Fibroblast of lung (primary cell): ENCODE results near the gene PIK3R1. TPM values are rescaled to one million over a fixed set of nuclear protein-coding genes. Genes with fewer than 3 reads are reported as not detected.

Experiments used
- DNase-seq, 2 donors: peaks; one replicate each; pipeline versions ENCODE4 v3.0.0 to v3.0.0-alpha.2; 2010; ENCODE audit warnings: low read depth in 2 of 2
- H2AFZ ChIP-seq: 2 replicates; pipeline ENCODE4 v1.5.1; 2012; ENCODE audit warnings: low read length, control low read depth, inconsistent platforms
- H3K27ac ChIP-seq: 2 replicates; pipeline ENCODE4 v1.5.1; 2011; ENCODE audit warnings: low read length, control low read depth; ENCODE audit not compliant: insufficient read depth
- H3K27me3 ChIP-seq: 2 replicates; pipeline ENCODE4 v1.5.1; 2011; ENCODE audit warnings: mild to moderate bottlenecking, low read length; ENCODE audit not compliant: control insufficient read depth, insufficient read depth
- H3K36me3 ChIP-seq: 2 replicates; pipeline ENCODE4 v1.5.1; 2011; ENCODE audit warnings: low read length; ENCODE audit not compliant: control insufficient read depth, insufficient read depth
- H3K4me1 ChIP-seq: 2 replicates; pipeline ENCODE4 v1.5.1; 2011; ENCODE audit warnings: low read length; ENCODE audit not compliant: control insufficient read depth, insufficient read depth; ENCODE audit errors: extremely low read depth
- H3K4me2 ChIP-seq: 2 replicates; pipeline ENCODE4 v1.5.1; 2011; ENCODE audit warnings: low read length, control low read depth; ENCODE audit not compliant: insufficient read depth; ENCODE audit errors: extremely low read depth
- H3K4me3 ChIP-seq, 4 experiments: fragments of 200-600 bp in 1 of 4; sonication (generic) in 1 of 4; replicated peaks in 1 of 4; 2 replicates each; pipeline ENCODE4 v1.5.1; 2011 to 2016; ENCODE audit warnings: low read length in 4 of 4, low read depth in 3 of 4, mild to moderate bottlenecking in 3 of 4, control low read depth in 2 of 4, inconsistent platforms in 1 of 4, mixed read lengths in 1 of 4; ENCODE audit not compliant: insufficient read depth in 1 of 4; ENCODE audit errors: control extremely low read depth in 1 of 4
- H3K79me2 ChIP-seq: 2 replicates; pipeline ENCODE4 v1.5.1; 2012; ENCODE audit warnings: mild to moderate bottlenecking, low read length, inconsistent platforms; ENCODE audit not compliant: control insufficient read depth, insufficient read depth
- H3K9ac ChIP-seq: 2 replicates; pipeline ENCODE4 v1.5.1; 2011; ENCODE audit warnings: mild to moderate bottlenecking, low read length, control low read depth; ENCODE audit not compliant: insufficient read depth
- H3K9me3 ChIP-seq: 2 replicates; pipeline ENCODE4 v1.5.1; 2012; ENCODE audit warnings: low read depth, low read length; ENCODE audit not compliant: control insufficient read depth, insufficient read depth
- H4K20me1 ChIP-seq: 2 replicates; pipeline ENCODE4 v1.5.1; 2011; ENCODE audit warnings: low read length; ENCODE audit not compliant: control insufficient read depth, insufficient read depth; ENCODE audit errors: extremely low read depth
- EZH2 ChIP-seq: IDR thresholded peaks from 2 replicates; pipeline ENCODE4 v1.5.1; 2012; ENCODE audit warnings: low read length, control low read depth, mild to moderate bottlenecking; ENCODE audit errors: missing control alignments
- polyA plus RNA-seq, 2 donors: library from polyadenylated mRNA; depleted of rRNA in 1 of 2; stranded (reverse) in 1 of 2; unstranded in 1 of 2; fragments of >200 nt; gene quantifications; 2 replicates each; pipeline ENCODE4 v1.2.1, GENCODE V29; 2011 to 2012; ENCODE audit warnings: missing spikeins in 1 of 2
- total RNA-seq: library from RNA; depleted of rRNA; stranded (reverse); fragments of >200 nt; gene quantifications from 2 replicates; pipeline ENCODE4 v1.2.1, GENCODE V29; 2014
- TF ChIP-seq, protein P1 (sequence below), 2 donors: IDR thresholded peaks in 1 of 2; conservative IDR thresholded peaks in 1 of 2; 1 replicate in 1 of 2; 2 replicates in 1 of 2; pipeline ENCODE4 v1.5.1; 2011 to 2012; ENCODE audit warnings: low read length in 2 of 2, control low read depth in 1 of 2, inconsistent platforms in 1 of 2, low read depth in 1 of 2, mild to moderate bottlenecking in 1 of 2

The PIK3R1 gene
- total and polyA plus RNA-seq, 2 donors (not counting 1 experiment from before 2014, with no cell fraction given) = 17.7 to 36.3 TPM

DNA sequence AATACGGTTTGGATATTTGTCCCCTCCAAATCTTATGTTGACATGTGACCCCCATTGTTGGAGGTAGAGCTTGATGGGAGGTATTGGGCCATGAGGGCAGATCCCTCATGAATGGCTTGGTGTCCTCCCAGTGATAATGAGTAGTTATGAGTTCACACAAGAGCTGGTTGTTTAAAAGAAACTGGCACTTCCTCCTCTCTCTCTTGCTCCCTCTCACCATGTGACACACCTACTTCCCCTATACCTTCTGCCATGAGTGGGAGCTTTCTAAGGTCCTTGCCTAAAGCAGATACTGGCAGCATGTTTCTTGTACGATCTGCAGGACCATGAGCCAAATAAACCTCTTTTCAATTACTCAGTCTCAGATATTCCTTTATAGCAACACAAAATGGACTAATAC is 132.0 kb downstream of the PIK3R1 start:
- DNase-seq = no peak
- Histone ChIP-seq H3K36me3 (no peaks in the 10 kb centered on the region), H2AFZ (no peak overlapping the region), H4K20me1 (no peaks in the 10 kb centered on the region), H3K27me3 (no peaks in the 10 kb centered on the region), H3K9me3 (no peaks in the 10 kb centered on the region), H3K27ac (no peak overlapping the region), H3K9ac (no peak overlapping the region), H3K79me2 (no peaks in the 10 kb centered on the region), H3K4me2 (no peak overlapping the region), H3K4me3 (no peak overlapping the region), H3K4me1 (no peaks in the 10 kb centered on the region)
- TF ChIP-seq, protein P1, sequence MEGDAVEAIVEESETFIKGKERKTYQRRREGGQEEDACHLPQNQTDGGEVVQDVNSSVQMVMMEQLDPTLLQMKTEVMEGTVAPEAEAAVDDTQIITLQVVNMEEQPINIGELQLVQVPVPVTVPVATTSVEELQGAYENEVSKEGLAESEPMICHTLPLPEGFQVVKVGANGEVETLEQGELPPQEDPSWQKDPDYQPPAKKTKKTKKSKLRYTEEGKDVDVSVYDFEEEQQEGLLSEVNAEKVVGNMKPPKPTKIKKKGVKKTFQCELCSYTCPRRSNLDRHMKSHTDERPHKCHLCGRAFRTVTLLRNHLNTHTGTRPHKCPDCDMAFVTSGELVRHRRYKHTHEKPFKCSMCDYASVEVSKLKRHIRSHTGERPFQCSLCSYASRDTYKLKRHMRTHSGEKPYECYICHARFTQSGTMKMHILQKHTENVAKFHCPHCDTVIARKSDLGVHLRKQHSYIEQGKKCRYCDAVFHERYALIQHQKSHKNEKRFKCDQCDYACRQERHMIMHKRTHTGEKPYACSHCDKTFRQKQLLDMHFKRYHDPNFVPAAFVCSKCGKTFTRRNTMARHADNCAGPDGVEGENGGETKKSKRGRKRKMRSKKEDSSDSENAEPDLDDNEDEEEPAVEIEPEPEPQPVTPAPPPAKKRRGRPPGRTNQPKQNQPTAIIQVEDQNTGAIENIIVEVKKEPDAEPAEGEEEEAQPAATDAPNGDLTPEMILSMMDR (conservative IDR thresholded peaks at IDR 0.05 in 1 of 2, IDR thresholded peaks at IDR 0.05 in 1 of 2; ENCODE audit: low read depth in 1 of 2, low read length in 2 of 2) = no peak
- no peak for TF ChIP-seq EZH2

DNA sequence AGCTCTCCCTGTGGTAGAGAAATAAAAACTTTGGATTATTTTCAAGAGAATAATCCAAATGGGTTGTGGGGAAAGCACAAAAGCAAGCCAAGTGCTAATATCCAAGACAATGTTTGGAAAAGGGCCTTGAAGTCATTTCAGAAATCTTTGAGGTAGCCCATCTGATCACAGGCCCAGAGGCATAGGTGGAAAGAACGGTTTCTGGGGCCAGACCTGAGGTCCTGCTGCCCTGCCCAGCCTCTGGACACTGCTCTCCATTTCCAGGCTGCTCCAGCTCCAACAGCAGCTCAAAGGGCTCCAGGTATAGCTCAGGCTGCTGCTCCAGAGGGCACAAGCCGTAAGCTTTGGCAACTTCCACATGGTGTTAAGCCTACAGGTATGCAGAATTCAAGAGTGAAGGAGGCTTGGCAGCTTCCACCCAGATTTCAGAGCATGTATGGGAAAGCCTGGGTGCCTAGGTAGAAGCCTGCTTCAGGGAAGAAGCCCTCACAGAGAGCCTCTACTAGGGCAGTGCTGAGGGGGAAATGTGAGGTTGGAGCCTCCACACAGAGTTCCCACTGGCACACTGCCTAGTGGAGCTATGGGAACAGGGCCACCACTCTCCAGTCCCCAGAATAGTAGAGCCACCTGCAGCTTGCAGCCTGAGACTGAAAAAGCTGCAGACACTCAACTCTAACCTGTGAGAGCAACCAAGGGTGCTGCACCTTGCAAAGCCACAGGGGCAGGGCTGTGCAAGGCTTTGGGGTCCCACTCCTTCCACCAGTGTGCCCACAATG is 133.1 kb downstream of the PIK3R1 start:
- Histone ChIP-seq H3K4me3 (no peak overlapping the region), H3K4me1 (no peaks in the 10 kb centered on the region), H3K27ac (no peak overlapping the region), H3K9ac (no peak overlapping the region), H3K9me3 (no peaks in the 10 kb centered on the region), H3K4me2 (no peak overlapping the region), H4K20me1 (no peaks in the 10 kb centered on the region), H2AFZ (no peak overlapping the region), H3K27me3 (no peaks in the 10 kb centered on the region), H3K36me3 (no peaks in the 10 kb centered on the region), H3K79me2 (no peaks in the 10 kb centered on the region)
- no peak for DNase-seq
- TF ChIP-seq, protein P1 (conservative IDR thresholded peaks at IDR 0.05 in 1 of 2, IDR thresholded peaks at IDR 0.05 in 1 of 2; ENCODE audit: low read depth in 1 of 2, low read length in 2 of 2) = no peak
- no peak for TF ChIP-seq EZH2

DNA sequence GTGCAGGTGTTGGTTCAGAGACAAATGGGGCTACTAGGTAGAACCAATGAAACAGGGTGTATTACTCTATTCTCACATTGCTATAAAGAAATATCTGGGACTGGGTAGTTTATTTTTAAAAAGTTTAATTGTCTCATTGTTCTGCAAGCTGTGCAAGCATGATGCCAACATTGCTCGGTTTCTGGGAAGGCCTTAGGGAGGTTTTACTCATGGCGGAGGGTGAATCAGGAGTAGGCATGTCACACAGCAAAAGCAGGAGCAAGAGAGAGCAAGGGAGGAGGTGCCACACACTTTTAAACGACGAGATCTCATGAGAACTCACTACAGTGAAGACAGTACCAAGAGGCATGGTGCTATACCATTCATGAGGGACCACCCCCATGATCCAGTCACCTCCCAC is 134.6 kb downstream of the PIK3R1 start:
- no peak for DNase-seq
- no peak overlapping the region for H3K4me3 ChIP-seq
- H3K9me3 ChIP-seq = no peaks in the 10 kb centered on the region
- no peaks in the 10 kb centered on the region for H4K20me1 ChIP-seq
- H2AFZ ChIP-seq = no peak overlapping the region
- no peak overlapping the region for H3K9ac ChIP-seq
- no peak overlapping the region for H3K27ac ChIP-seq
- no peak for TF ChIP-seq EZH2
- TF ChIP-seq, protein P1 (conservative IDR thresholded peaks at IDR 0.05 in 1 of 2, IDR thresholded peaks at IDR 0.05 in 1 of 2; ENCODE audit: low read depth in 1 of 2, low read length in 2 of 2) = no peak
- H3K79me2 ChIP-seq = no peaks in the 10 kb centered on the region
- no peak overlapping the region for H3K4me2 ChIP-seq
- H3K4me1 ChIP-seq = no peaks in the 10 kb centered on the region
- no peaks in the 10 kb centered on the region for H3K27me3 ChIP-seq
- no peaks in the 10 kb centered on the region for H3K36me3 ChIP-seq
